Measurements from ENCODE around the gene PCDH9.

Gene PCDH9

GRCh38 chr13:67224148-67224846 lies 5.8 kb downstream of the PCDH9 start:
- DNase-seq: peak; percentile 92

GRCh38 chr13:67223742-67224141 lies 6.4 kb downstream of the PCDH9 start:
- DNase-seq: no peak

GRCh38 chr13:67223024-67223423 lies 7.1 kb downstream of the PCDH9 start:
- DNase-seq: no peak

GRCh38 chr13:67221630-67222226 lies 8.4 kb downstream of the PCDH9 start:
- no peak for DNase-seq

- no peak for DNase-seq
Observed at GRCh38 chr13:67219113-67219512, 11.0 kb downstream of the PCDH9 start.

- no peak for DNase-seq
Observed at GRCh38 chr13:67217880-67218279, 12.3 kb downstream of the PCDH9 start.

GRCh38 chr13:67216864-67217263 lies 13.3 kb downstream of the PCDH9 start:
- DNase-seq: no peak

GRCh38 chr13:67210208-67210607 lies 19.9 kb downstream of the PCDH9 start:
- no peak for DNase-seq

GRCh38 chr13:67208552-67208951 lies 21.6 kb downstream of the PCDH9 start:
- no peak for DNase-seq

GRCh38 chr13:67204764-67205163 lies 25.4 kb downstream of the PCDH9 start:
- no peak for DNase-seq

- no peak for DNase-seq
Observed at GRCh38 chr13:67200605-67201004, 29.5 kb downstream of the PCDH9 start.

- DNase-seq: no peak
Observed at GRCh38 chr13:67200183-67200582, 30.0 kb downstream of the PCDH9 start.

- no peak for DNase-seq
Observed at GRCh38 chr13:67197704-67198103, 32.4 kb downstream of the PCDH9 start.

GRCh38 chr13:67193979-67194378 lies 36.2 kb downstream of the PCDH9 start:
- DNase-seq: no peak

- DNase-seq: no peak
Observed at GRCh38 chr13:67192751-67193150, 37.4 kb downstream of the PCDH9 start.

GRCh38 chr13:67186995-67187569 lies 43.1 kb downstream of the PCDH9 start:
- no peak for DNase-seq

GRCh38 chr13:67184247-67184646 lies 45.9 kb downstream of the PCDH9 start:
- DNase-seq: no peak

- no peak for DNase-seq
Observed at GRCh38 chr13:67183151-67183550, 47.0 kb downstream of the PCDH9 start.

GRCh38 chr13:67175836-67176459 lies 54.2 kb downstream of the PCDH9 start:
- no peak for DNase-seq

GRCh38 chr13:67168384-67168783 lies 61.8 kb downstream of the PCDH9 start:
- DNase-seq: no peak

GRCh38 chr13:67167420-67167819 lies 62.7 kb downstream of the PCDH9 start:
- no peak for DNase-seq

- DNase-seq: no peak
Observed at GRCh38 chr13:67161176-67161575, 69.0 kb downstream of the PCDH9 start.

GRCh38 chr13:67158903-67159302 lies 71.2 kb downstream of the PCDH9 start:
- DNase-seq: no peak

- DNase-seq: no peak
Observed at GRCh38 chr13:67156723-67157060, 73.4 kb downstream of the PCDH9 start.
